Hepatocyte (in vitro differentiated cells): ENCODE measurements around the gene EVI5L. TPM values are rescaled to one million over a fixed set of nuclear protein-coding genes. Genes with fewer than 3 reads are reported as not detected.

Experiments
- DNase-seq: peaks from one replicate; pipeline ENCODE4 v3.0.0-alpha.2; 2016; ENCODE audit warnings: low spot score
- H2AFZ ChIP-seq: fragments of 200-600 bp; sonication (generic); 2 replicates; pipeline ENCODE4 v1.6.0; 2016; ENCODE audit warnings: antibody characterized with exemption, mild to moderate bottlenecking
- H3K27ac ChIP-seq: fragments of 200-600 bp; sonication (generic); 2 replicates; pipeline ENCODE4 v1.5.1; 2016; ENCODE audit warnings: mild to moderate bottlenecking
- H3K27me3 ChIP-seq: fragments of 200-600 bp; sonication (generic); 2 replicates; pipeline ENCODE4 v1.6.1; 2016
- H3K36me3 ChIP-seq: fragments of 200-600 bp; sonication (generic); replicated peaks from 2 replicates; pipeline ENCODE4 v1.5.1; 2016; ENCODE audit warnings: low read depth; ENCODE audit not compliant: insufficient read depth
- H3K4me1 ChIP-seq: fragments of 200-600 bp; sonication (generic); 2 replicates; pipeline ENCODE4 v1.5.1; 2016; ENCODE audit warnings: mild to moderate bottlenecking, moderate library complexity; ENCODE audit not compliant: insufficient read depth
- H3K4me2 ChIP-seq: fragments of 200-600 bp; sonication (generic); 2 replicates; pipeline ENCODE4 v1.6.0; 2016
- H3K4me3 ChIP-seq: fragments of 200-600 bp; sonication (generic); 2 replicates; pipeline ENCODE4 v1.5.1; 2016; ENCODE audit warnings: mild to moderate bottlenecking
- H3K79me2 ChIP-seq: fragments of 200-600 bp; sonication (generic); 2 replicates; pipeline ENCODE4 v1.6.0; 2017; ENCODE audit warnings: mild to moderate bottlenecking
- H3K9me2 ChIP-seq: fragments of 200-600 bp; sonication (generic); replicated peaks from 2 replicates; pipeline ENCODE4 v1.6.0; 2017; ENCODE audit warnings: mild to moderate bottlenecking; ENCODE audit not compliant: insufficient read depth
- H3K9me3 ChIP-seq: fragments of 200-600 bp; sonication (generic); 2 replicates; pipeline ENCODE4 v1.5.1; 2016; ENCODE audit warnings: low read depth, mild to moderate bottlenecking
- H4K20me1 ChIP-seq: fragments of 200-600 bp; sonication (generic); 2 replicates; pipeline ENCODE4 v1.6.0; 2016; ENCODE audit warnings: mild to moderate bottlenecking; ENCODE audit not compliant: insufficient read depth, poor library complexity, severe bottlenecking
- EZH2 ChIP-seq: fragments of 200-600 bp; sonication (generic); IDR thresholded peaks from 2 replicates; pipeline ENCODE4 v1.6.1; 2016; ENCODE audit warnings: antibody characterized with exemption, mild to moderate bottlenecking, borderline replicate concordance
- EZH2phosphoT487 ChIP-seq: fragments of 200-600 bp; sonication (generic); IDR thresholded peaks from one replicate; pipeline ENCODE4 v1.6.1; 2018; ENCODE audit warnings: antibody characterized with exemption, mild to moderate bottlenecking, low read depth, moderate library complexity; ENCODE audit not compliant: unreplicated experiment, severe bottlenecking
- WGBS: methylation state at CpG from one replicate; pipeline ENCODE4 v1.1.6; 2016; ENCODE audit warnings: low lambda C conversion rate; ENCODE audit errors: missing lambda C conversion rate; 5-methylcytosine and 5-hydroxymethylcytosine counted together
- polyA plus RNA-seq: library from polyadenylated mRNA; unstranded; fragments of >200 nt; fragmentation: Nextera tagmentation; extraction: Ambion mirVana; gene quantifications from 2 replicates; pipeline ENCODE4 v1.2.1, GENCODE V29; 2016
- total RNA-seq: library from RNA; depleted of rRNA; stranded (reverse); fragments of >200 nt; gene quantifications from 2 replicates; pipeline ENCODE4 v1.2.3, GENCODE V29; 2014
- TF ChIP-seq, protein P1 (sequence below): fragments of 200-600 bp; sonication (generic); IDR thresholded peaks from 2 replicates; pipeline ENCODE4 v1.5.1; 2016; ENCODE audit warnings: antibody characterized with exemption, mild to moderate bottlenecking; ENCODE audit not compliant: poor library complexity

The EVI5L gene
- total RNA-seq (10.7 and 12.4 TPM in 2 replicates), polyA plus RNA-seq (11.5 and 13.1 TPM in 2 replicates)

DNA sequence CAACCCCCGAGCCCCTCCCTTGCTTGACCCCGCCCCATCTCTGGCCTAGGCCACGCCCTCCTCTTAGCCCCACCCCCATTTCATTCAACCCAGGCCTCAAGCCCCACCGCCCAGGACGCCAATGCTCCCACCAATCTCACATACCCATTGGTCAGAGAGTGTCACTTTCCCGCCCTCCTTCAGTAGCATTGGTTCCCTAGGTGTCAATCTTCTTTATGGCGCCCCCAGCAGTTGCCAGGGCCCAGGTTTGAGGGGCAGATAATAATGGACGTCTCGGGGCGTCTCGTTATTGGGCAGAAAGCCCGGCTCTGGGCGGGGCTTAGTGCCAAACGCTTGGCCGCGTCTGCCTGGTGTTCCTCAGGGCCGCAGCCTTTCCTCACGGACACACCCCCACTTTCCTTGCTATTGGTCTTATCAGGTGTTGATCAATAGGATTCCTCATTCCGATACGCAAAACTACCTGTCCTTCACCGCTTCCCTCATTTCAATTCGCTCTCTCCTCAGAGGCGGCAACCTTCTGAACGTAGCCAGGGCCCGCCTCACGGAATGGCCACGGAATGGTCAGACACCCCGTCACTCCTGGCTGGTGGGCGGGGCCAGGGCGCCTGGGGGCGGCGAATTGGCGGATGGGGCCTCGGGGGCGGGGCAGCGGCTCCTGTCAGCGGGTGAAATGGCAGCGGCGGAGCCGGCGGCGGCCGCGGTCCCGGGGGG lies at the start of gene EVI5L:
Gene EVI5L, plus strand, starts transcription at position 658 of the 711 bp plus-strand sequence. CDS start 16,325 bp downstream, outside the sequence.
- H3K27ac ChIP-seq: no peak within 1 kb of the TSS
- WGBS: 2% methylated on average over 28 of the region's 45 CpGs

DNA sequence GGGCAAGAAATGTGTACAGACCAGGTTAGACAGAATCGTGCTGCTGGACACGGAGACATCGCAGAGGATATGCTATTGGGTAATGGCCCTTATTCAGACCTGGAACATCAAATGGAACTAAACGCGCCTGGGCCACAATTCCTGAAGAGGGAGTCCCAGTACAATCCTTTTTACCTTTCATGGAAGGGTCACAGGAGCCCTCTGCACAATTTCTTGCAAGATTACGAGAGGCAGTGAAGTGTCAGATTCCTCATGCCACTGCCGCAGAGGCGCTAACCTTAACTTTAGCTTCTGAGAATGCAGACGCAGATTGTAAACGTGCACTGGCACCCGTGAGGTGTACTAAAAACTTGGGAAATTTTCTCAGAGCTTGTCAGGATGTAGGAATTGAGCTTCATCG lies 48.9 kb upstream of the EVI5L start:
- no peaks in the 10 kb centered on the region for H4K20me1 ChIP-seq
- 44% methylated on average over 12 of the region's 12 CpGs for WGBS
- H3K27ac ChIP-seq: no peak overlapping the region
- TF ChIP-seq EZH2: no peak
- TF ChIP-seq EZH2phosphoT487: no peak
- TF ChIP-seq, protein P1, sequence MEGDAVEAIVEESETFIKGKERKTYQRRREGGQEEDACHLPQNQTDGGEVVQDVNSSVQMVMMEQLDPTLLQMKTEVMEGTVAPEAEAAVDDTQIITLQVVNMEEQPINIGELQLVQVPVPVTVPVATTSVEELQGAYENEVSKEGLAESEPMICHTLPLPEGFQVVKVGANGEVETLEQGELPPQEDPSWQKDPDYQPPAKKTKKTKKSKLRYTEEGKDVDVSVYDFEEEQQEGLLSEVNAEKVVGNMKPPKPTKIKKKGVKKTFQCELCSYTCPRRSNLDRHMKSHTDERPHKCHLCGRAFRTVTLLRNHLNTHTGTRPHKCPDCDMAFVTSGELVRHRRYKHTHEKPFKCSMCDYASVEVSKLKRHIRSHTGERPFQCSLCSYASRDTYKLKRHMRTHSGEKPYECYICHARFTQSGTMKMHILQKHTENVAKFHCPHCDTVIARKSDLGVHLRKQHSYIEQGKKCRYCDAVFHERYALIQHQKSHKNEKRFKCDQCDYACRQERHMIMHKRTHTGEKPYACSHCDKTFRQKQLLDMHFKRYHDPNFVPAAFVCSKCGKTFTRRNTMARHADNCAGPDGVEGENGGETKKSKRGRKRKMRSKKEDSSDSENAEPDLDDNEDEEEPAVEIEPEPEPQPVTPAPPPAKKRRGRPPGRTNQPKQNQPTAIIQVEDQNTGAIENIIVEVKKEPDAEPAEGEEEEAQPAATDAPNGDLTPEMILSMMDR: no peak
- peaks cover 15% of the 10 kb centered on the region for H3K27me3 ChIP-seq
- H3K4me1 ChIP-seq: no peaks in the 10 kb centered on the region
- no peaks in the 10 kb centered on the region for H3K36me3 ChIP-seq
- H3K9me2 ChIP-seq: no peaks in the 10 kb centered on the region
- H3K4me2 ChIP-seq: no peak overlapping the region
- H3K79me2 ChIP-seq: no peaks in the 10 kb centered on the region
- no peak overlapping the region for H3K4me3 ChIP-seq
- no peak overlapping the region for H2AFZ ChIP-seq
- no peaks in the 10 kb centered on the region for H3K9me3 ChIP-seq
- DNase-seq: no peak

More for the DNA sequence above, at the start of gene EVI5L:
- no peaks in the 10 kb centered on the region for H3K36me3 ChIP-seq
- H3K79me2 ChIP-seq: peaks cover 9% of the 10 kb centered on the region
- H3K27me3 ChIP-seq: no peaks in the 10 kb centered on the region
- DNase-seq: peak; percentile 100
- H3K4me1 ChIP-seq: peaks cover 3% of the 10 kb centered on the region
- H3K9me2 ChIP-seq: no peaks in the 10 kb centered on the region
- no peaks in the 10 kb centered on the region for H4K20me1 ChIP-seq
- TF ChIP-seq, protein P1: no peak
- no peak for TF ChIP-seq EZH2
- TF ChIP-seq EZH2phosphoT487: no peak
- H3K9me3 ChIP-seq: no peaks in the 10 kb centered on the region
- peak within 1 kb of the TSS; percentile 40 for H2AFZ ChIP-seq
- H3K4me2 ChIP-seq: peak within 1 kb of the TSS; percentile 92
- peak within 1 kb of the TSS; percentile 45 for H3K4me3 ChIP-seq

DNA sequence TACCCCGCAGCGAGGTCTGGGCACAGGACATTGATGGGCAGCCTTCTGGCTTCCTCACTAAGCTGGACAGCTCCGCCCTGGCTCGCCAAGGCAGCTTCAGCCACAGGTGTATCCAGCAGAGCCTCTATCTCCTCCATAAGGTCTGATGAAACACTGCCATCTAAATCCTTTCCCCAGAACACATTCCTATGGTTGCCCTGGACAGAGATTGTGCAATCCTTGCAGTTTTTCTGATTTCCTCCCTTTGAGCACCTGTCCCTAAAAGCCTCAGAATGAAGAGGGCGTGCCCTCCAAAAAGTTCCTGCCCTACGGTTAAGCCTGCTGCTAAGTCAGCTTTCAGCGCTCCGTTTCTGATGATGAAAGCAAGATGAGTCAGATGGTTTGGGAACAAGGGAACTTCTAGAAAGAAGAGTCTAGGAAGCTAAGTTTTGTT lies 46.0 kb upstream of the EVI5L start:
- no peaks in the 10 kb centered on the region for H3K36me3 ChIP-seq
- no peaks in the 10 kb centered on the region for H3K79me2 ChIP-seq
- no peak for TF ChIP-seq EZH2phosphoT487
- TF ChIP-seq EZH2: no peak
- no peaks in the 10 kb centered on the region for H3K4me1 ChIP-seq
- no peak overlapping the region for H3K27ac ChIP-seq
- DNase-seq: peak; percentile 58
- H4K20me1 ChIP-seq: no peaks in the 10 kb centered on the region
- H2AFZ ChIP-seq: no peak overlapping the region
- H3K27me3 ChIP-seq: peaks cover 37% of the 10 kb centered on the region
- WGBS: 21% methylated on average over 8 of the region's 8 CpGs
- H3K4me2 ChIP-seq: no peak overlapping the region
- no peaks in the 10 kb centered on the region for H3K9me2 ChIP-seq
- H3K4me3 ChIP-seq: no peak overlapping the region
- H3K9me3 ChIP-seq: no peaks in the 10 kb centered on the region

DNA sequence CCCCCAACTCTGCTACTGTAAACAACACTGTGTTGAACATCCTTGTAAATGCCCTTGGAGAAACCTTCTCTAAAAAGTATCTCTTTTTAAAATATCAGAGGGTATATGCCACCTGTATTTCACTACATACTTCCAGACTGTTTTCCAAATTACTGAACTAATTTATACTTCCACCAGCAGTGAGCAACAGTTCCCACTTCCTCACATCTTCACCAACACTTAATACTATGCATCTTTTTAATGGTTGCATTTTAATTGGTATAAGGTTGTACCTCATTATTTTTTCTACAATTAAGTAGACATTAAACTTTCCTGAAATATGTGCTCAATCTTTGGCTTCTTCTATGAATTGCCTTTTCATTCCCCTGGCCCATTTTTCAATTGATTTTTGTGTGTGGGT lies 45.2 kb upstream of the EVI5L start:
- Histone ChIP-seq H3K4me1 (no peaks in the 10 kb centered on the region), H3K4me3 (no peak overlapping the region), H4K20me1 (no peaks in the 10 kb centered on the region), H3K9me3 (no peaks in the 10 kb centered on the region), H3K79me2 (no peaks in the 10 kb centered on the region), H3K36me3 (no peaks in the 10 kb centered on the region), H2AFZ (no peak overlapping the region), H3K27me3 (peaks cover 44% of the 10 kb centered on the region), H3K4me2 (no peak overlapping the region), H3K9me2 (no peaks in the 10 kb centered on the region), H3K27ac (no peak overlapping the region)
- TF ChIP-seq, protein P1: no peak
- TF ChIP-seq EZH2phosphoT487: no peak
- TF ChIP-seq EZH2: no peak
- no peak for DNase-seq
